Fibroblast of peridontal ligament (primary cell): ENCODE data around the gene TAS2R42.
A peak's percentile ranks its signal among the peaks of the same experiment; 100 is the strongest.

ENCODE experiments used
- DNase-seq: peaks from one replicate; pipeline ENCODE4 v3.0.0-alpha.2; 2010; ENCODE audit errors: extremely low read depth

The TAS2R42 gene

GRCh38 chr12:11186837-11187236 is at the start of gene TAS2R42:
TAS2R42 (minus strand) TSS chr12:11186937; CDS start chr12:11186937, 0 bp downstream.
- no peak for DNase-seq

GRCh38 chr12:11233532-11233931 is 46.8 kb upstream of the TAS2R42 start:
- DNase-seq: no peak

- peak; percentile 23 for DNase-seq
These were observed 41.7 kb upstream of the TAS2R42 start for GRCh38 chr12:11228296-11228879.

- DNase-seq: no peak
These were observed 40.6 kb upstream of the TAS2R42 start for GRCh38 chr12:11227373-11227772.

- no peak for DNase-seq
These were observed 22.4 kb upstream of the TAS2R42 start for GRCh38 chr12:11209113-11209512.

- no peak for DNase-seq
These were observed 17.4 kb upstream of the TAS2R42 start for GRCh38 chr12:11204173-11204572.

- peak; percentile 1 for DNase-seq
These were observed 16.1 kb upstream of the TAS2R42 start for GRCh38 chr12:11202811-11203210.

- DNase-seq: no peak
These were observed 3.7 kb downstream of the TAS2R42 start for GRCh38 chr12:11183011-11183410.

GRCh38 chr12:11182529-11182928 is 4.2 kb downstream of the TAS2R42 start:
- DNase-seq: no peak

- no peak for DNase-seq
These were observed 8.5 kb downstream of the TAS2R42 start for GRCh38 chr12:11178250-11178649.

GRCh38 chr12:11174022-11174421 is 12.7 kb downstream of the TAS2R42 start:
- DNase-seq: peak; percentile 5

- DNase-seq: peak; percentile 44
These were observed 14.6 kb downstream of the TAS2R42 start for GRCh38 chr12:11171969-11172675.

GRCh38 chr12:11171145-11171968 is 15.4 kb downstream of the TAS2R42 start, which contains the start of gene SMIM10L1:
SMIM10L1 (plus strand) TSS chr12:11171194; CDS start chr12:11171357, 163 bp downstream.
- DNase-seq: peak; percentile 92

GRCh38 chr12:11170810-11171144 is 16.0 kb downstream of the TAS2R42 start:
- no peak for DNase-seq

- DNase-seq: no peak
These were observed 20.4 kb downstream of the TAS2R42 start for GRCh38 chr12:11166300-11166699.

GRCh38 chr12:11164384-11164783 is 22.4 kb downstream of the TAS2R42 start:
- DNase-seq: no peak

GRCh38 chr12:11162502-11162901 is 24.2 kb downstream of the TAS2R42 start:
- DNase-seq: no peak

GRCh38 chr12:11158885-11159444 is 27.8 kb downstream of the TAS2R42 start:
- no peak for DNase-seq

GRCh38 chr12:11154400-11154925 is 32.3 kb downstream of the TAS2R42 start:
- no peak for DNase-seq

GRCh38 chr12:11152725-11153124 is 34.0 kb downstream of the TAS2R42 start:
- DNase-seq: no peak

- no peak for DNase-seq
These were observed 35.9 kb downstream of the TAS2R42 start for GRCh38 chr12:11150832-11151231.

GRCh38 chr12:11147420-11147819 is 39.3 kb downstream of the TAS2R42 start:
- DNase-seq: no peak
